Fibroblast of the aortic adventitia (primary cell): ENCODE results near the gene TMCO6. TPM values are rescaled to one million over a fixed set of nuclear protein-coding genes. Genes with fewer than 3 reads are reported as not detected.
"Not testable (repeated sequence)": the region's sequence is repeated elsewhere in the genome, so short reads cannot be mapped to it uniquely, and the experiment has no call there.

Source experiments
- DNase-seq: peaks from one replicate; pipeline ENCODE4 v3.0.0-alpha.2; 2010; ENCODE audit warnings: low read depth
- H3K4me3 ChIP-seq: 2 replicates; pipeline ENCODE4 v1.5.1; 2011; ENCODE audit warnings: low read depth, mild to moderate bottlenecking, control low read depth, low read length, moderate library complexity
- CTCF ChIP-seq: IDR thresholded peaks from 2 replicates; pipeline ENCODE4 v1.5.1; 2011; ENCODE audit warnings: mild to moderate bottlenecking, low read length, control low read depth, inconsistent platforms; ENCODE audit not compliant: insufficient read depth
- total RNA-seq: library from RNA; depleted of rRNA; stranded (reverse); fragments of >200 nt; gene quantifications from 2 replicates; pipeline ENCODE4 v1.2.3, GENCODE V29; 2012; ENCODE audit warnings: low replicate concordance

Gene TMCO6
- total RNA-seq, 1 donor = 21.1 TPM

DNA sequence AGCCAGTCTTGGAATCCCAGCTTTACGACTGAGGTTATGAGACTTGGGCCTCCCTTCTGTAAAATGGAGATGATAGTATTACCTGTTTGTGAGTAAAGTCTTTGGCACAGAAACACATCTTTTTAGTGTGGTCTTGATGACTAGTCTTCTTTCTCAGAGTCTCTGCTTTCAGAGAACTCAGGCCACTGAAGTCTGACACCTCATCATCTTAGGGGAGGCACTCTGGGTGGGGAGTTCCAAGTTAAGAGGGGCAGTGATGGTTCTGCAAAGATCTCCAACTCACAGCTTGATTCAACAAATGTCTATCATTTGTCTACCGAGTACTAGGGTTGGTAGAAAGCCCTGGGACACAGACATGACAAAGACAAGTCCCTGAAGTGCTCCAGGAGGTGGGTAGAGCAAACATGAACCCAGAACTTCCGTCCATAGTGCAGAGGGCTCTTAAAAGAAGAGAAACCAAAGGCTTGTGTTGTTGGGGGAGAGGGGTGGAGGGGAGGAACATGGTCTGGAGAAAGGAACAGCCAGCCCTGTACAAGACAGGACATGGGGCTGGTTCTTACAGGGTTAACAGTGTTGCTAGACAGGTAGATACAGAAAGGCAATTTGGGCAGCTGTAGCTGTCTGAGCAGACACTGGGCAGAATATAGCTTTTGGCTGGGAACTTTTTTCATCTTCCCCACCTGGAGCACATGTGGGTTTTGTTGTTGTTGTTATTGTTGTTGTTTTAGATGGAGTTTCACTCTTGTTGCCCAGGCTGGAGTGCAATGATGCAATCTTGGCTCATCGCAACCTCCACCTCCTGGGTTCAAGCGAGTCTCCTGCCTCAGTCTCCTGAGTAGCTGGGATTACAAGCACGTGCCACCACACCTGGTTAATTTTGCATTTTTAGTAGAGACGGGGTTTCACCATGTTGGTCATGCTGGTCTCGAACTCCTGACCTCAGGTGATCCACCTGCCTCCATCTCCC lies 3.7 kb upstream of the TMCO6 start:
- no peak overlapping the region for H3K4me3 ChIP-seq
- TF ChIP-seq CTCF = no peak
- DNase-seq = no peak

- no peak overlapping the region for H3K4me3 ChIP-seq
- no peak for TF ChIP-seq CTCF
- DNase-seq = no peak
Observed at GRCh38 chr5:140637371-140638100, 1.7 kb upstream of the TMCO6 start.

DNA sequence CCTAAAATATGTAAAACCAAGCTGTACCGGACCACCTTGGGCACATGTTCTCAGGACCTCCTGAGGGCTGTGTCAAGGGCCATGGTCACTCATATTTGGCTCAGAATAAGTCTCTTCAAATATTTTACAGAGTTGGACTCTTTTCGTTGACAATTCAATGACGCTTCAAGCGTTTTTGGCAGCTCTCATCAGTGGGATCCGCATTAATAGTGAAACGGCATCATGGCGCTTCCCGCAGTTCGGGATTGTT lies 428 bp upstream of the TMCO6 start:
- DNase-seq = not testable (repeated sequence)
- H3K4me3 ChIP-seq = peak overlapping the region; percentile 59

GRCh38 chr5:140641716-140642115 lies 2.5 kb downstream of the TMCO6 start:
- no peak for DNase-seq
- no peak overlapping the region for H3K4me3 ChIP-seq
- TF ChIP-seq CTCF = no peak

DNA sequence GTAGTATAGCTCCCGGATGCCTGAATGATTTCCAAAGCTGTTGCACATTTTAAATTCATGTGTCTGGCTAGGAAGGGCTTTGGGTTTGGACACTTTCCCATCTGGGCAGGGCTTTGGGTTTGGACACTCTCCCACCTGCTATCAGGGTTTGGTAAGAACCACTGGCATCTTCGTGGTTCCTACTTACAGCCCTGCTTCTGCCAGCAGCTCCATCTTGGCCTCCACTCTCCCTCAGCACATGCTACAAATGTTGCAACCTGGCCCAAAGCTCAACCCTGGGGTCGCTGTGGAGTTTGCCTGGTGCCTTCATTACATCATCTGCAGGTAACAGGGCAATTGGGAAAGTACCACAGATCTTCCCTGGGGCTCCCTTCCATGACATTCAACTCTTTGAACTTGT lies 3.5 kb downstream of the TMCO6 start:
- DNase-seq = peak; percentile 95
- TF ChIP-seq CTCF = no peak
- H3K4me3 ChIP-seq = no peak overlapping the region

DNA sequence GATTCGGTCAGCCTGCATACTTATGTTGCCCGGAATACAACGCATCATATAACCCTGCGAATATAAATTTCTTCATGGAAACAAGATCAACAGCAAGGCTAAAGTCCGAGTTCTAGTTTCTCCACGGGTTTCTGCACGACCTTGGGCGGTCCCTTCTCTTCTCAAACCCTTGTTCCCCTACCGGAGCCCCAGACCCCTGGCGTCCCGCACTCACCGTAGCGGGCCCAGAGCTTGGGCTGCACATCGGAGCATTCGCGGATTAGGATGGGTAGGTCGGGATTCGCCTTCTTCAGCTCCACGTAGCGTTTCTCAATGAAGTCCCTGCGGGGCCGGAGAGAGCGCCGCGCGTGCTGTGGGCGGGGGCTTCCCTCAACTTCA lies 7.8 kb downstream of the TMCO6 start:
- no peak for TF ChIP-seq CTCF
- peak overlapping the region; percentile 93 for H3K4me3 ChIP-seq
- no peak for DNase-seq

GRCh38 chr5:140658870-140659269 lies 19.6 kb downstream of the TMCO6 start:
- DNase-seq = no peak
- no peak for TF ChIP-seq CTCF
- H3K4me3 ChIP-seq = no peak overlapping the region

DNA sequence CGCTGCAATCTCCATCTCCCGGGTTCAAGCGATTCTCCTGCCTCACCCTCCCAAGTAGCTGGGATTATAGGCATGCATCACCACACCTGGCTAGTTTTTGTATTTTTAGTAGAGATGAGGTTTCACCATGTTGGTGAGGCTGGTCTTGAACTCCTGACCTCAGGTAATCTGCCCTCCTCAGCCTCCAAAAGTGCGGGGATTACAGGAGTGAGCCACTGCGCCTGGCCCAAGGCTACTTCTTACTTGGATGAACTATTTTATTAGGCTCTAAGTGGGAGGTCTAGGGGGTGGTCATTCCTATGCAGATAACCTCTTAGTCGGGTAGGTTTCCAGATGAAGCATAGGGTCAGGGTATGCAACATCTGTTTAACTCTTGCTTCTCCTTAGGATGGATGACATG lies 21.1 kb downstream of the TMCO6 start:
- not testable (repeated sequence) for DNase-seq, H3K4me3 ChIP-seq
